Stimulated activated memory B cell treated with anti-CD40 and anti-IgM and Interleukin-4, amounts not matched to agents 10 μg/mL and 1 μg/mL and 100 μg/mL, for 72 hours (primary cell): ENCODE measurements around the gene WLS.
A peak's percentile ranks its signal among the peaks of the same experiment; 100 is the strongest.
"Not testable (repeated sequence)": the region's sequence is repeated elsewhere in the genome, so short reads cannot be mapped to it uniquely, and the experiment has no call there.

ENCODE experiments used
- ATAC-seq: fragments of 150-1000 bp; cut with Tn5 transposase; 2 replicates; pipeline ENCODE4 v1.10.0; 2021
- H3K27ac Mint-ChIP-seq: one replicate; pipeline ENCODE4 v1.8.0; 2022; ENCODE audit warnings: mild to moderate bottlenecking, mixed read lengths
- H3K27me3 Mint-ChIP-seq: one replicate; pipeline ENCODE4 v1.8.0; 2022; ENCODE audit warnings: mixed read lengths
- H3K36me3 Mint-ChIP-seq: one replicate; pipeline ENCODE4 v1.8.0; 2022; ENCODE audit warnings: mixed read lengths
- H3K4me1 Mint-ChIP-seq: one replicate; pipeline ENCODE4 v1.8.0; 2022; ENCODE audit warnings: mixed read lengths
- H3K4me3 Mint-ChIP-seq: one replicate; pipeline ENCODE4 v1.8.0; 2022; ENCODE audit warnings: mild to moderate bottlenecking, moderate library complexity, mixed read lengths
- H3K9me3 Mint-ChIP-seq: one replicate; pipeline ENCODE4 v1.8.0; 2022; ENCODE audit warnings: mixed read lengths

Gene WLS

GRCh38 chr1:68196676-68197075, 35.6 kb downstream of the WLS start:
- ATAC-seq: no peak
- Mint-ChIP-seq H3K4me3 (no peak overlapping the region), H3K27ac (no peak overlapping the region), H3K27me3 (no peaks in the 10 kb centered on the region), H3K9me3 (no peaks in the 10 kb centered on the region), H3K4me1 (no peaks in the 10 kb centered on the region), H3K36me3 (no peaks in the 10 kb centered on the region)

DNA sequence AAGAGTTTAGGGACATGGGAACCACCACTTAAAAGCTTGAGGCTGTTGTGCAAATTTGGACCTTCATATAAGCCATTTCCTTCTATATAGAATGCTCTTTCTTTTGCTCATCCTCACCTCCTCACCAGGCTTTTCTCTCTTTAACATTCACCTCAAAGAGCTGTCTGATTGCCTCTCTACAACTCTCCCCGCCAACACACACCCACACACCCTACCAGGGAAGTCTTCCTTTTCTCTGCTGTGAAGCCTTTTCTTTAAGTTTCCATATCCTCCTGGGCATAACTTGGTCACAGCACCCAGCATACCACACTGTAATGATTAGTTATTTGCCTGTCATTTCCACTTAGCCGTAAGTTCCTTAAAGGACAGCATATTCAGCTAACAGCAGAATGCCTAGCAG, 40.6 kb downstream of the WLS start:
- no peaks in the 10 kb centered on the region for H3K36me3 Mint-ChIP-seq
- ATAC-seq: no peak
- no peaks in the 10 kb centered on the region for H3K4me1 Mint-ChIP-seq
- no peaks in the 10 kb centered on the region for H3K27me3 Mint-ChIP-seq
- H3K9me3 Mint-ChIP-seq: peaks cover 3% of the 10 kb centered on the region
- H3K27ac Mint-ChIP-seq: no peak overlapping the region
- no peak overlapping the region for H3K4me3 Mint-ChIP-seq

DNA sequence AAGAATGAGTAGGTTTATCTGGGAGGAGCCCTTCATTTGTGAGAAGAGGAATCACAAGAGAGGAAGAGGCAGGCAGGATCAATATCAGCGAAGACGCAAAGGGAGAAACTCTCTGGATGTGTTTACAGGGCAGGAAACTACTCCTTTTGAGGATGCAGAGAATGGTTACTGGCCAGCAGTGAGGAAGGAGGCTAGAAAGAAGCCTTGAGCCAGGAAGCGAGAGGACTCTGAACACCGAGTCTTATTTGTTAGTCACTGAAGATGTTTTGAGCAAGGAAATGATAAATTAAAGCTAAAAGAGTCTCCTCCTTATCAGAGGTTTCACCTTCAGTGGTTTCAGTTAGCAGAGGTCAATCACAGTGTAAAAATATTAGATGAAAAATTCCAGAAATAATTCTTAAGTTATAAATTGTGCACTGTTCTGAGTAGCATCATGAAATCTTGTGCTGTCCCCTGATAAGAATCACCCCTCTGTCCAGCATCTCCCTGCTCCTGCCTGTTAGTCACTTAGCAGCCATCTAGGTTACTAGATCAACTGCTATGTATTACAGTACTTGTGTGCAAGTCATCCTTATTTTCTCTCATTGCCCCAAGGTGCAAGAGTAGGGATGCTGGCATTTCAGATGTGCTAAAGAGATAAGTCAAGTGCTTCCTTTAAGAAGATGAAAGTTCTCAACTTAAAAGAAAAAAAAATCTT, 43.5 kb downstream of the WLS start:
- ATAC-seq: no peak
- Mint-ChIP-seq H3K27me3 (peaks cover 16% of the 10 kb centered on the region), H3K4me3 (no peak overlapping the region), H3K9me3 (peaks cover 3% of the 10 kb centered on the region), H3K4me1 (no peaks in the 10 kb centered on the region), H3K27ac (no peak overlapping the region), H3K36me3 (no peaks in the 10 kb centered on the region)

DNA sequence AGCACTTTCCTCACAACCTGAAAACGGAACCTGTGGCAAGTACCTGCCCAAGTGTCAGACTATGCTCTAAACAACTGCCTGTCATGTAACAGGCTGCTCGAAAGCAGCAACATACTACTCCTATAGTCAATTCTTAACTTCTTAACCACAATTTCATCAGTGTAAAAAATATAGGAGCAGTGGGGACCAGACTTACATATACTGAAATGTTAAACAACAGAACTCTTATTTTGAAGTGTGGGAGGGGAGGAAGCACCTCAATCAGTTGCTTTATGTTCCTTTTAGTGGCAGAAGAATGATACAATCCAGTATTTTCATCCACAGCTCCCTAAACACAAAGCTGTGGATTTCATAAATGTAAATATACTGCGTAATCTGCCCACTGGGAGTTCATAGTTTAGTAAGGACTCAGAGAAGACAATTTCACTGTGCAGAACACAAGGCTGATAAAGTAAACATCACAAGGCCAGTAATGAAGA, 44.2 kb downstream of the WLS start:
- no peaks in the 10 kb centered on the region for H3K36me3 Mint-ChIP-seq
- H3K27me3 Mint-ChIP-seq: peaks cover 16% of the 10 kb centered on the region
- no peak for ATAC-seq
- H3K4me3 Mint-ChIP-seq: no peak overlapping the region
- peaks cover 3% of the 10 kb centered on the region for H3K9me3 Mint-ChIP-seq
- H3K27ac Mint-ChIP-seq: no peak overlapping the region
- no peaks in the 10 kb centered on the region for H3K4me1 Mint-ChIP-seq

DNA sequence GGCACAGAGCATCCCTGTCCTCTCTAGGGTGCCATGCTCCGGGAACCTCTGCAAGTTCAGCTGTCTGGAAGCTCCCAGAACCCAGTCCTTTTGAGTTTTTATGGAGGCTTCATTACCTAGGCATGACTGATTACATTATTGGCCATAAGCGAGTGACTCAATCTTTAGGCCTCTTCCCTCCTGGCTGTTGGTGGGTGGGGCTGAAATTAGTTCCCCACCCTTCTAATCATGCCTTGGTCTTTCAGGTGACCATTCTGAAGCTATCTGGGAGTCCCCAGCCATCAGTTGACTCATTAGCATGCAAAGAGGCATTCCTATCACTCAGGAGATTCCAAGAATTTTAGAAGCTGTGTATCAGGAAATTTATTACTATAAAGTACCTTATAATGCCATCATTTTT, 46.6 kb downstream of the WLS start:
- Mint-ChIP-seq H3K4me3 (no peak overlapping the region), H3K4me1 (peaks cover 9% of the 10 kb centered on the region), H3K36me3 (no peaks in the 10 kb centered on the region), H3K27me3 (peaks cover 16% of the 10 kb centered on the region), H3K27ac (no peak overlapping the region), H3K9me3 (peaks cover 3% of the 10 kb centered on the region)
- no peak for ATAC-seq

GRCh38 chr1:68183895-68184294, 48.4 kb downstream of the WLS start:
- H3K27ac Mint-ChIP-seq: no peak overlapping the region

GRCh38 chr1:68181165-68181556, 51.2 kb downstream of the WLS start:
- Mint-ChIP-seq H3K4me3 (no peak overlapping the region), H3K27me3 (peaks cover 16% of the 10 kb centered on the region), H3K4me1 (peaks cover 30% of the 10 kb centered on the region), H3K9me3 (no peaks in the 10 kb centered on the region), H3K27ac (peak overlapping the region; percentile 92), H3K36me3 (no peaks in the 10 kb centered on the region)
- ATAC-seq: peak; percentile 75

More at GRCh38 chr1:68183895-68184294, 48.4 kb downstream of the WLS start:
- Mint-ChIP-seq H3K4me1 (peaks cover 28% of the 10 kb centered on the region), H3K36me3 (no peaks in the 10 kb centered on the region), H3K9me3 (no peaks in the 10 kb centered on the region), H3K27me3 (peaks cover 16% of the 10 kb centered on the region), H3K4me3 (no peak overlapping the region)
- no peak for ATAC-seq

- no peaks in the 10 kb centered on the region for H3K9me3 Mint-ChIP-seq
- peak overlapping the region; percentile 92 for H3K27ac Mint-ChIP-seq
- peak; percentile 83 for ATAC-seq
- peak overlapping the region; percentile 58 for H3K4me3 Mint-ChIP-seq
- no peaks in the 10 kb centered on the region for H3K36me3 Mint-ChIP-seq
- peaks cover 15% of the 10 kb centered on the region for H3K27me3 Mint-ChIP-seq
- peaks cover 30% of the 10 kb centered on the region for H3K4me1 Mint-ChIP-seq
Observed at GRCh38 chr1:68180441-68181164, 51.7 kb downstream of the WLS start.

DNA sequence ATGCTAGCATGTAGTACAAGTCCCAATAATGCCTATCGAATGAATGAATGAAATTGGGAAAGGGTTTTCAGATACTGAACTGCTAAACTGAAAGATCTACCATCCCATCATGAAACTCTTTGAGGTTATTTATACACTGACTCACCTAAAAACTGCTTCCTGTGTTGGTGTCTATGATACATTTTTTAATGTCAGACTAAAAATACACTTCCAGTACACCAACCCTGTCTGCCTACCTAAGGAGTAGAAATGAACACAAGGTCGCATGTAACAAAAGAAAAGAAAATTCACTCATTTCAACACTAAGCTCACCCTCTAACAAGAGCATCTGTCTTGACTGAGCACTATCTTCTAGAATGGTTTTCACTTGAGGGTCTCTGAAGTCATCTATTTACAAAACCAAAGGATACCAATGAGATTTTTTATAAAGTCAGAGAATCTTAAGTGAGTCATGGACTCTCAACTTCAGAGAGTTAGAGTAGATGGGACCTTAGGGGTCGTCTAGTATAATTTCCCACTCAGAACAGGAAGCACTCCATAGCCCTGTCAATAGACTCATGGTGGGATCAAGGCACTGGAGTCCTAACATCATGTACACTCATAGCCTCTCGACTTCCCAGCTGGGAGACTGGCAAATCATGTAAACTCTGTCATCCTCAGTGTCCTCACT, 53.4 kb downstream of the WLS start:
- H3K36me3 Mint-ChIP-seq: no peaks in the 10 kb centered on the region
- H3K4me3 Mint-ChIP-seq: no peak overlapping the region
- ATAC-seq: peak; percentile 57
- H3K4me1 Mint-ChIP-seq: peaks cover 30% of the 10 kb centered on the region
- H3K27ac Mint-ChIP-seq: peak overlapping the region; percentile 78
- no peaks in the 10 kb centered on the region for H3K27me3 Mint-ChIP-seq
- H3K9me3 Mint-ChIP-seq: peaks cover 3% of the 10 kb centered on the region

DNA sequence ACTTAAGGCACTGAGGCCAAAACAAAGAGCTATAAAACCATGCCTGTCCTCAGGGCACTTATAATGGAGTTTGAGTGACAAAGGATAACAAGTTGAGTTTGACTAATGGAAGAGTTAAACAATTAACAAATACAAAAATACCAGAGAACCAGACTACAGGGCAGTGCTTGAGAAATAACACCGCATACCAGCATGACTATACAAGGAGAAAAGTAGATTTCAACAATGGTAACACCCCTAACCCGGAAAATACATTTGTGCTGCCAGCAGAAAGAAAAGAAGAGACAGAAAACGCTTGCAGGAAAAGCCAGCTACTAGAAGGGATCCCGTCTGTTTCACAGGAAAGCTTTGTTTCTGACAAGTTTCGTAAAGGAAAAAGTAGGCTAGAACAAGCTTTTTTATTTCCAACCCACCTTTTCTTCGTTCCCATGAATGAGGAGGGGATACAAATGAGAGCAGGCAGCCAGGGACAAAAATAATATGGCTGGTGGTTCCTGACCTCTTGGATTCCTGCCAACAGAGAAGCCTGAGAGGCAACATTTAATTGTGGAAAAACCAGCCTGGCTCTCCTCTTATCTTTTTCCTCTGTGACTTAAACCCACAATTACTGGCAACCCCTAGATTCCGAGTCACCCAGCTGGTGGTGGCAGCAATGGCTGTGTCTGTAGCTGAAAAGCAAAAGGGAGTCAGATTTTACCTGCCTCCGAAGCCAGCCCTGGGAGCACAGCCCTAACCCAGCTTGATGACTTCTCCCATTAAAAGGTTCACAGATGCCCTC, 56.5 kb downstream of the WLS start:
- H3K9me3 Mint-ChIP-seq: peaks cover 5% of the 10 kb centered on the region
- no peak overlapping the region for H3K27ac Mint-ChIP-seq
- no peaks in the 10 kb centered on the region for H3K36me3 Mint-ChIP-seq
- H3K4me3 Mint-ChIP-seq: no peak overlapping the region
- no peak for ATAC-seq
- no peaks in the 10 kb centered on the region for H3K27me3 Mint-ChIP-seq
- peaks cover 22% of the 10 kb centered on the region for H3K4me1 Mint-ChIP-seq

DNA sequence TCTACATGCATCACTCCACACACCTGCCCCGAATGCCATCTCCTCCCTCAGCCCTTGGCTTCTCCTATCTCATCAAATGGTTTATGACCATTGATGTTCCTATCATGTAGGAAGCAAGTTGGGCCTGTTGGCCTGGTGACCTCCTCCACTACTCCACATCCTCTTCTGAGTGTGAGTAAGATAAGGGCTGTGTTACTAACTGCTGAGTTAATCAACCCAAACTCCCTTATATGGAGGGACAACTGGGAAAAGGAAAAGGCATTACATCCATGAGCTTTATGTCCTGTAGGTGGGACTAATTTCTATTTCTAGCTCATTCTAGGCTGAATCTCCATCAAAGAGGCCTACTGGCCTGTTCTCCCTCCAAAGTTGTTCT, 57.6 kb downstream of the WLS start:
- Mint-ChIP-seq H3K27ac (no peak overlapping the region), H3K27me3 (no peaks in the 10 kb centered on the region), H3K4me3 (no peak overlapping the region), H3K4me1 (peaks cover 11% of the 10 kb centered on the region), H3K36me3 (no peaks in the 10 kb centered on the region), H3K9me3 (peaks cover 8% of the 10 kb centered on the region)
- ATAC-seq: no peak

DNA sequence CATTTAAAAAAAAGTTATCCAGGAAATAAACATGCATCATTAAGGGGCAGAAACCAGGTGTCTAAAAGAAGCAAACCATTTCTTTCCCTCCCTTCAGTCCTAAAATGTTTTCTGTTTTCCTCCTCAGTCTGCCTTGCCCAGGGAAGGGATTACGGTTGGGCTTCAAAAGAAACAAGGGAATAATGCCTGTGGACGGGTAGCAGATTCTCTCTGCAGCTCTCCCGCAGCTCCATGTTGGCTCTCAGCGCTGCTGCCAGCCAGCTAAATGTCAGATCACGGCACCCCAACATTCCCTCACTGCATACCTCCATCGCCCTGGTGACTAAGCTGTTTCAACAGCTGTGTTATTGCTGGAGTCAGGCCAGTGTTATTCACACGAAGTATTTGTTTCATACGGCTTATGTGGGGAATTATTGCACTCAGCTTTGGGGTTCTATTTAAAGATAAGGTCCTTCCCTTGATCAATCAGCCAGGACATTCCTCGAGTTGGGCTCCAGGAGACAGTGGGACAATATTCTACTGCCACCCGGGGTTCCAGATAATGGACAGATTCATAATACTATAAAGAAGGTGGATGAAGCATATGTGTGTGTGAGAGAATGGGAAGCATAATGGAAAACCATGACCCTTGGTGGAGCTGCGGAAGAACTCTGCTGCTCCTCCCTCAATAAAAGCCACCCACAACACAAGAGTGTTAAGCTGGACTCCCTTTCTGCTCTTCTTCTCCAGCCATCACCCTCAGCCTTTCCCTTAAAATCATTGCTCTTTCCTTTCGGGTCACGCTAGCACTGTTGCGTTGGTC, 58.2 kb downstream of the WLS start:
- no peak overlapping the region for H3K27ac Mint-ChIP-seq
- H3K36me3 Mint-ChIP-seq: no peaks in the 10 kb centered on the region
- no peaks in the 10 kb centered on the region for H3K27me3 Mint-ChIP-seq
- ATAC-seq: no peak
- peaks cover 5% of the 10 kb centered on the region for H3K4me1 Mint-ChIP-seq
- peaks cover 8% of the 10 kb centered on the region for H3K9me3 Mint-ChIP-seq
- no peak overlapping the region for H3K4me3 Mint-ChIP-seq

DNA sequence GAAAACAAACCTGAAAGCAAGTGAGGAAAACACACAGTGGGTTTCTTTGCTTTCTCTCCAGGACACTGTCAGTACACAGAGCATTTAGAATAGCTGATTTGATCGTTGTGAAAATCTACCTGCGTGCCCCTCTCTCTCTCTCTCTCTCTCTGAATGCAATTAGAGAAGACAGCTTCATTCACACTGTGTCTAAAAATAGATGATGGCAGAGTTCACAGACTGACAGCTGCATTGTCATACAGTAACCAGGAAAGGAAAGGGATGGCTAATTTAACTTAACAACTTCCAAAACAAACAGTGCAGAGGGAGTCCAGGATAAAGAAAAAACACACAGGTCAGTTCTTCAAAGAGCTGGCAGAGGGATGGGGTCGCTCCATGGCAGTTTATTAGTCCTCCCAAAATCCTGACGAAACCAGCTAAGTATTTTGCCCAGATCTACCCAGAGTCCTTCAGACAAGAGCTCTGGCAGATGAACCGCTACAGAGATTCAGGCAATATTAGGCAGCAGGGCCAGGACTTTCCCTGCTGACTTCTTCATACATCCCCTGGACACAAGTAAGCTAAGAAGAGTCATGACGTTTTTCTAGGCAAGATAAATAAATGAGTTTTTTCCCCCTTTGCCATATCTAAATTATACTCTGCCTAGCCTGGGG, 58.9 kb downstream of the WLS start:
- Mint-ChIP-seq H3K36me3 (no peaks in the 10 kb centered on the region), H3K27me3 (no peaks in the 10 kb centered on the region), H3K4me1 (no peaks in the 10 kb centered on the region), H3K4me3 (no peak overlapping the region), H3K9me3 (peaks cover 8% of the 10 kb centered on the region), H3K27ac (no peak overlapping the region)
- ATAC-seq: peak; percentile 16

DNA sequence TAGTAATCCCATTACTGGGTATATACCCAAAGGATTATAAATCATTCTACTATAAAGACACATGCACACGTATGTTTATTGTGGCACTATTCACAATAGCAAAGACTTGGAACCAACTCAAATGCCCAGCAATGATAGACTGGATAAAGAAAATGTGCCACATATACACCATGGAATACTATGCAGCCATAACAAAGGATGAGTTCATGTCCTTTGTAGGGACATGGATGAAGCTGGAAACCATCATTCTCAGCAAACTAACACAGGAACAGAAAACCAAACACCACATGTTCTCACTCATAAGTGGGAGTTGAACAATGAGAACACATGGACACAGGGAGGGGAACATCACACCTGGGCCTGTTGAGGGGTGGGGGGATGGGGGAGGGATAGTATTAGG, 60.5 kb downstream of the WLS start:
- not testable (repeated sequence) for H3K27ac Mint-ChIP-seq, H3K4me1 Mint-ChIP-seq, H3K36me3 Mint-ChIP-seq, ATAC-seq, H3K4me3 Mint-ChIP-seq, H3K27me3 Mint-ChIP-seq, H3K9me3 Mint-ChIP-seq
